Measurements from ENCODE around the gene OR2H1. TPM values are rescaled to one million over a fixed set of nuclear protein-coding genes. Genes with fewer than 3 reads are reported as not detected.

The OR2H1 gene
- polyA plus RNA-seq, 1 donor from 2014 or later = not detected

DNA sequence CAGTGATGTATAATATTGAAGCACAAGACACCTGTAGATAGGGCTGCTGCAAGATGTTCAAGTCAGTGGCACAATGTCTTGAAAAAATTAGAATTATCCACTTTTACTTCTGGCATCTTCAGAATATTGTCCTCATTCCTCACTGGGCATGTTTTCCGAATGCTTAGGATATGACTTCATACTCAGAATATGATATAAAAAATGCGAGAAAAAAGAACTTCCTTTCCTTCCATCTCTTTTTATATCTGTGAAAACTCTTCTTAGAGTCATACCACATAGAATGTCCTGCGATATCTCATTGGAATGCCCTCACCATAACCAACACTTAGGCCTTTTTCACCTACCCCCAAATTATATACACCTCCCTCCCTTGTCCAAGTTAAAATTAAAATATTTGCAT is 26.2 kb downstream of the OR2H1 start:
- Histone ChIP-seq H3K4me2 (ENCODE audit: low read length) (no peak overlapping the region), H3F3A (ENCODE audit: insufficient read depth, low read length, poor library complexity, severe bottlenecking) (no peaks in the 10 kb centered on the region), H3K4me3 (ENCODE audit: low read length) (no peak overlapping the region), H3K9me3 (ENCODE audit: low read length) (no peaks in the 10 kb centered on the region), H3K36me3 (ENCODE audit: insufficient read depth, low read length) (no peaks in the 10 kb centered on the region), H3K27ac (ENCODE audit: low read length) (no peak overlapping the region), H2AFZ (ENCODE audit: low read depth, low read length) (no peak overlapping the region), H3K9me2 (ENCODE audit: insufficient read depth, low read length) (no peaks in the 10 kb centered on the region), H4K20me1 (ENCODE audit: insufficient read depth) (no peaks in the 10 kb centered on the region), H3K27me3 (ENCODE audit: insufficient read depth, low read depth, low read length) (no peaks in the 10 kb centered on the region), H3K79me2 (replicated peaks; ENCODE audit: insufficient read depth, low read length) (no peaks in the 10 kb centered on the region), H3K9ac (ENCODE audit: low read length) (no peak overlapping the region)
- TF ChIP-seq POLR2AphosphoS5 (IDR thresholded peaks at IDR 0.05) = no peak

DNA sequence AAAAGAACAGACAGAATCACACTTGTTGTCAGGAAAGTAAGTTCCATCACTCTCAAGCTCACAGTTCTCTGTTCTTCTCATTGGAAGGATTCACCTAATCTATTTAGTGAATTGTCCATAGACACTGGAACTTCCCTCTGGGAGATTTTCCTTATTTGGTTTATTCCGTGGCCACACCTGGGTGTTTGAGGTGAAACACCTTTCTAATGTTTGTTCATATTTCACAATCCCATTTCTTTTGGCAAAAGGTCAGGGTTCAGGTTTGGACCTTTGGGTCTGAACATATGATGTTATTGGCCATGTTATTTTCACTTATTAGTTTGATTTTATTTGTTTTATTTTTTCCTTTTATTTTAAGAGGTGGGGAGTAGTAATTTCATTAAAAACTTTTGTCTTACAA is 26.8 kb downstream of the OR2H1 start:
- Histone ChIP-seq H3K36me3 (ENCODE audit: insufficient read depth, low read length) (no peaks in the 10 kb centered on the region), H2AFZ (ENCODE audit: low read depth, low read length) (no peak overlapping the region), H4K20me1 (ENCODE audit: insufficient read depth) (no peaks in the 10 kb centered on the region), H3K9me3 (ENCODE audit: low read length) (no peaks in the 10 kb centered on the region), H3F3A (ENCODE audit: insufficient read depth, low read length, poor library complexity, severe bottlenecking) (no peaks in the 10 kb centered on the region), H3K9ac (ENCODE audit: low read length) (no peak overlapping the region), H3K27ac (ENCODE audit: low read length) (no peak overlapping the region), H3K79me2 (replicated peaks; ENCODE audit: insufficient read depth, low read length) (no peaks in the 10 kb centered on the region), H3K4me3 (ENCODE audit: low read length) (no peak overlapping the region), H3K27me3 (ENCODE audit: insufficient read depth, low read depth, low read length) (no peaks in the 10 kb centered on the region), H3K4me2 (ENCODE audit: low read length) (no peak overlapping the region), H3K9me2 (ENCODE audit: insufficient read depth, low read length) (no peaks in the 10 kb centered on the region)
- TF ChIP-seq TAF1 (IDR thresholded peaks at IDR 0.05; ENCODE audit: low read depth) (no peak), EZH2 (IDR thresholded peaks at IDR 0.05; ENCODE audit: borderline replicate concordance, insufficient read depth, low read length, poor library complexity, severe bottlenecking) (no peak), EP300 (conservative IDR thresholded peaks at IDR 0.05; ENCODE audit: poor library complexity, severe bottlenecking) (no peak), POLR2AphosphoS5 (IDR thresholded peaks at IDR 0.05) (no peak), MXI1 (conservative IDR thresholded peaks at IDR 0.05; ENCODE audit: poor library complexity, severe bottlenecking) (no peak), SMC3 (conservative IDR thresholded peaks at IDR 0.05; ENCODE audit: poor library complexity) (no peak), RAD21 (conservative IDR thresholded peaks at IDR 0.05) (no peak)
- TF ChIP-seq, protein P1, sequence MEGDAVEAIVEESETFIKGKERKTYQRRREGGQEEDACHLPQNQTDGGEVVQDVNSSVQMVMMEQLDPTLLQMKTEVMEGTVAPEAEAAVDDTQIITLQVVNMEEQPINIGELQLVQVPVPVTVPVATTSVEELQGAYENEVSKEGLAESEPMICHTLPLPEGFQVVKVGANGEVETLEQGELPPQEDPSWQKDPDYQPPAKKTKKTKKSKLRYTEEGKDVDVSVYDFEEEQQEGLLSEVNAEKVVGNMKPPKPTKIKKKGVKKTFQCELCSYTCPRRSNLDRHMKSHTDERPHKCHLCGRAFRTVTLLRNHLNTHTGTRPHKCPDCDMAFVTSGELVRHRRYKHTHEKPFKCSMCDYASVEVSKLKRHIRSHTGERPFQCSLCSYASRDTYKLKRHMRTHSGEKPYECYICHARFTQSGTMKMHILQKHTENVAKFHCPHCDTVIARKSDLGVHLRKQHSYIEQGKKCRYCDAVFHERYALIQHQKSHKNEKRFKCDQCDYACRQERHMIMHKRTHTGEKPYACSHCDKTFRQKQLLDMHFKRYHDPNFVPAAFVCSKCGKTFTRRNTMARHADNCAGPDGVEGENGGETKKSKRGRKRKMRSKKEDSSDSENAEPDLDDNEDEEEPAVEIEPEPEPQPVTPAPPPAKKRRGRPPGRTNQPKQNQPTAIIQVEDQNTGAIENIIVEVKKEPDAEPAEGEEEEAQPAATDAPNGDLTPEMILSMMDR (IDR thresholded peaks at IDR 0.05; ENCODE audit: poor library complexity, severe bottlenecking) = no peak
- TF ChIP-seq, protein P2, sequence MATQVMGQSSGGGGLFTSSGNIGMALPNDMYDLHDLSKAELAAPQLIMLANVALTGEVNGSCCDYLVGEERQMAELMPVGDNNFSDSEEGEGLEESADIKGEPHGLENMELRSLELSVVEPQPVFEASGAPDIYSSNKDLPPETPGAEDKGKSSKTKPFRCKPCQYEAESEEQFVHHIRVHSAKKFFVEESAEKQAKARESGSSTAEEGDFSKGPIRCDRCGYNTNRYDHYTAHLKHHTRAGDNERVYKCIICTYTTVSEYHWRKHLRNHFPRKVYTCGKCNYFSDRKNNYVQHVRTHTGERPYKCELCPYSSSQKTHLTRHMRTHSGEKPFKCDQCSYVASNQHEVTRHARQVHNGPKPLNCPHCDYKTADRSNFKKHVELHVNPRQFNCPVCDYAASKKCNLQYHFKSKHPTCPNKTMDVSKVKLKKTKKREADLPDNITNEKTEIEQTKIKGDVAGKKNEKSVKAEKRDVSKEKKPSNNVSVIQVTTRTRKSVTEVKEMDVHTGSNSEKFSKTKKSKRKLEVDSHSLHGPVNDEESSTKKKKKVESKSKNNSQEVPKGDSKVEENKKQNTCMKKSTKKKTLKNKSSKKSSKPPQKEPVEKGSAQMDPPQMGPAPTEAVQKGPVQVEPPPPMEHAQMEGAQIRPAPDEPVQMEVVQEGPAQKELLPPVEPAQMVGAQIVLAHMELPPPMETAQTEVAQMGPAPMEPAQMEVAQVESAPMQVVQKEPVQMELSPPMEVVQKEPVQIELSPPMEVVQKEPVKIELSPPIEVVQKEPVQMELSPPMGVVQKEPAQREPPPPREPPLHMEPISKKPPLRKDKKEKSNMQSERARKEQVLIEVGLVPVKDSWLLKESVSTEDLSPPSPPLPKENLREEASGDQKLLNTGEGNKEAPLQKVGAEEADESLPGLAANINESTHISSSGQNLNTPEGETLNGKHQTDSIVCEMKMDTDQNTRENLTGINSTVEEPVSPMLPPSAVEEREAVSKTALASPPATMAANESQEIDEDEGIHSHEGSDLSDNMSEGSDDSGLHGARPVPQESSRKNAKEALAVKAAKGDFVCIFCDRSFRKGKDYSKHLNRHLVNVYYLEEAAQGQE (IDR thresholded peaks at IDR 0.05; ENCODE audit: borderline replicate concordance) = no peak

DNA sequence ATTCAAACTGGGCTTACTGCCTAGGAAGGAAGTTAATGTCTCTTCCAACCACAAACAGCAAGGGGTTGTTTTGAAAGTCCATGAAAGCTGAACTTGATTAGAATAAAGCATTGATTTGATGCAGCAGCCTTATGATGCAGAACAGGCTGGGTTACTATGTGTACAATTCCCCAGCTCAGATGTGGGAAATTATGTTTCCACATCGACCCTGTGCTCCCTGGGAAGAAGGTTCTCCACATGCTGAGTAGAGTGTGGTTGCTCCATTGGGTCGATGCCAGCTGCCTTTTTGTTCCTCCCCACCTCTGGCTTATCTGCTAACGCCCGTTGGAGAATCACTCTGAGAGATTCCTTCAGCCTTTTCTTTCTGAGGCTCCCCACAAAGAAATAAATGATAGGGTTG is 29.6 kb downstream of the OR2H1 start:
- Histone ChIP-seq H3K79me2 (replicated peaks; ENCODE audit: insufficient read depth, low read length) (no peaks in the 10 kb centered on the region), H3K9me3 (ENCODE audit: low read length) (no peaks in the 10 kb centered on the region), H3K9ac (ENCODE audit: low read length) (no peak overlapping the region), H3K4me3 (ENCODE audit: low read length) (no peak overlapping the region), H3K27me3 (ENCODE audit: insufficient read depth, low read depth, low read length) (no peaks in the 10 kb centered on the region), H3K27ac (ENCODE audit: low read length) (no peak overlapping the region), H3K9me2 (ENCODE audit: insufficient read depth, low read length) (no peaks in the 10 kb centered on the region), H3K36me3 (ENCODE audit: insufficient read depth, low read length) (no peaks in the 10 kb centered on the region), H3K4me2 (ENCODE audit: low read length) (no peak overlapping the region), H4K20me1 (ENCODE audit: insufficient read depth) (no peaks in the 10 kb centered on the region), H3F3A (ENCODE audit: insufficient read depth, low read length, poor library complexity, severe bottlenecking) (no peaks in the 10 kb centered on the region), H2AFZ (ENCODE audit: low read depth, low read length) (no peak overlapping the region)
- TF ChIP-seq POLR2AphosphoS5 (IDR thresholded peaks at IDR 0.05) (no peak), RAD21 (conservative IDR thresholded peaks at IDR 0.05) (no peak), MXI1 (conservative IDR thresholded peaks at IDR 0.05; ENCODE audit: poor library complexity, severe bottlenecking) (no peak), EP300 (conservative IDR thresholded peaks at IDR 0.05; ENCODE audit: poor library complexity, severe bottlenecking) (no peak), EZH2 (IDR thresholded peaks at IDR 0.05; ENCODE audit: borderline replicate concordance, insufficient read depth, low read length, poor library complexity, severe bottlenecking) (no peak), SMC3 (conservative IDR thresholded peaks at IDR 0.05; ENCODE audit: poor library complexity) (no peak), TAF1 (IDR thresholded peaks at IDR 0.05; ENCODE audit: low read depth) (no peak)
- TF ChIP-seq, protein P2 (IDR thresholded peaks at IDR 0.05; ENCODE audit: borderline replicate concordance) = no peak
- TF ChIP-seq, protein P1 (IDR thresholded peaks at IDR 0.05; ENCODE audit: poor library complexity, severe bottlenecking) = no peak
